ENCODE data around the gene SLAIN2.

GRCh38 chr4:48446642-48447041, 105.3 kb downstream of the SLAIN2 start:
- TF ChIP-seq CTCF (conservative IDR thresholded peaks at IDR 0.05; ENCODE audit: low read depth, low read length) (no peak), EZH2phosphoT487 (IDR thresholded peaks at IDR 0.05; ENCODE audit: borderline replicate concordance, low read length) (no peak)
